NCI-H460 (cell line): ENCODE measurements around the gene OR52N4. TPM values are rescaled to one million over a fixed set of nuclear protein-coding genes. Genes with fewer than 3 reads are reported as not detected.
"Not testable (repeated sequence)": the region's sequence is repeated elsewhere in the genome, so short reads cannot be mapped to it uniquely, and the experiment has no call there.

Experiments used
- DNase-seq: peaks from one replicate; pipeline ENCODE4 v3.0.0-alpha.2; 2016; ENCODE audit warnings: low read depth; ENCODE audit errors: extremely low read depth
- polyA plus RNA-seq: library from polyadenylated mRNA; depleted of rRNA; stranded (reverse); fragments of >200 nt; gene quantifications from 2 replicates; pipeline ENCODE4 v1.2.3, GENCODE V29; 2014; cell fraction: nucleus; rRNA removed
- total RNA-seq: library from RNA; depleted of rRNA; stranded (reverse); fragments of >200 nt; shearing (Covaris generic); gene quantifications from 2 replicates; pipeline ENCODE4 v1.2.3, GENCODE V29; 2014; rRNA removed

OR52N4 gene
- not detected in 2 replicates for total RNA-seq
- not detected in 2 replicates for polyA plus RNA-seq

GRCh38 chr11:5753943-5754342 is at the start of gene OR52N4:
OR52N4 (plus strand) TSS chr11:5754243; CDS start chr11:5754741, 498 bp downstream.
- no peak for DNase-seq

GRCh38 chr11:5705688-5706087 is 48.4 kb upstream of the OR52N4 start:
- DNase-seq: no peak

- no peak for DNase-seq
Measured at GRCh38 chr11:5712507-5712906, 41.5 kb upstream of the OR52N4 start.

- DNase-seq: no peak
Measured at GRCh38 chr11:5713695-5714094, 40.3 kb upstream of the OR52N4 start.

- DNase-seq: not testable (repeated sequence)
Measured at GRCh38 chr11:5716518-5716917, 37.5 kb upstream of the OR52N4 start.

GRCh38 chr11:5719703-5720495 is 34.1 kb upstream of the OR52N4 start:
- DNase-seq: no peak

- DNase-seq: no peak
Measured at GRCh38 chr11:5722622-5723021, 31.4 kb upstream of the OR52N4 start.

GRCh38 chr11:5726351-5726750 is 27.7 kb upstream of the OR52N4 start:
- no peak for DNase-seq

GRCh38 chr11:5727691-5728090 is 26.4 kb upstream of the OR52N4 start:
- no peak for DNase-seq

- DNase-seq: no peak
Measured at GRCh38 chr11:5736396-5736795, 17.6 kb upstream of the OR52N4 start, which contains the start of gene OR56B1. OR56B1 (plus strand) TSS chr11:5736448; CDS start chr11:5736517, 69 bp downstream.

- no peak for DNase-seq
Measured at GRCh38 chr11:5737091-5737490, 17.0 kb upstream of the OR52N4 start.

GRCh38 chr11:5737670-5738392 is 16.2 kb upstream of the OR52N4 start:
- no peak for DNase-seq

- DNase-seq: no peak
Measured at GRCh38 chr11:5738431-5738830, 15.6 kb upstream of the OR52N4 start.

GRCh38 chr11:5746614-5747013 is 7.4 kb upstream of the OR52N4 start:
- DNase-seq: no peak

- DNase-seq: no peak
Measured at GRCh38 chr11:5749836-5750235, 4.2 kb upstream of the OR52N4 start.

- DNase-seq: no peak
Measured at GRCh38 chr11:5767056-5767455, 13.0 kb downstream of the OR52N4 start.

GRCh38 chr11:5783255-5783654 is 29.2 kb downstream of the OR52N4 start, which contains the start of gene OR52N5:
OR52N5 (minus strand) TSS chr11:5783355; CDS start chr11:5778634, 4,721 bp downstream.
- no peak for DNase-seq

- DNase-seq: no peak
Measured at GRCh38 chr11:5791165-5791564, 37.1 kb downstream of the OR52N4 start, which contains the start of gene OR52N1. OR52N1 (minus strand) TSS chr11:5791265; CDS start chr11:5788816, 2,449 bp downstream.

GRCh38 chr11:5796541-5796940 is 42.5 kb downstream of the OR52N4 start:
- no peak for DNase-seq

GRCh38 chr11:5803982-5804381 is 49.9 kb downstream of the OR52N4 start:
- DNase-seq: no peak
